ENCODE data around the gene EMID1. TPM values are rescaled to one million over a fixed set of nuclear protein-coding genes. Genes with fewer than 3 reads are reported as not detected.

EMID1 gene
- total and polyA plus RNA-seq, 8 donors, result 10.5 to 110 (median 85.9) TPM

- Histone ChIP-seq H3K27me3 (peaks cover 7 to 47% of the 10 kb centered on the region in 2 donors), H3K4me1 (peaks cover 47 to 78% of the 10 kb centered on the region in 2 donors), H3K9me3 (no peaks in the 10 kb centered on the region), H3K4me3 (peak overlapping the region in 1 of 2 donors; percentile 74), H3K27ac (peak overlapping the region; percentile 39 to 83), H3K36me3 (peaks cover 0 to 11% of the 10 kb centered on the region in 2 donors)
- intact Hi-C loops (cut with DNase I), result no loop called here
- DNase-seq (peak in 1 of 4 donors; percentile 75), ATAC-seq (no peak)
- no peak for TF ChIP-seq CTCF (IDR thresholded peaks at IDR 0.05)
These were observed 103.1 kb downstream of the EMID1 start for GRCh38 chr22:29308791-29309262.

Other genes with a start within 250 kb of the EMID1 start
- gene C22orf31, start 144.1 kb upstream of the EMID1 start, total RNA-seq, result under 1 TPM in 1 of 2 donors, not detected in 1; 0.29 TPM
- 1 to 10 TPM in 4 of 6 donors, under 1 TPM in 2; 0.65 to 1.6 (median 1.1) TPM for gene C22orf31, start 144.1 kb upstream of the EMID1 start, polyA plus RNA-seq (ENCODE audit: insufficient read length in 6 of 6)
- gene KREMEN1, start 132.9 kb upstream of the EMID1 start, total RNA-seq, result 10 to 100 TPM; 24.6 to 42.3 TPM
- 10 to 100 TPM; 27.1 to 49.7 (median 33.6) TPM for gene KREMEN1, start 132.9 kb upstream of the EMID1 start, polyA plus RNA-seq (ENCODE audit: insufficient read length in 6 of 6)
- 10 to 100 TPM; 24.1 to 34.7 TPM for gene RHBDD3, start 62.1 kb downstream of the EMID1 start, total RNA-seq
- 10 to 100 TPM; 27.6 to 41.8 (median 31.8) TPM for gene RHBDD3, start 62.1 kb downstream of the EMID1 start, polyA plus RNA-seq (ENCODE audit: insufficient read length in 6 of 6)
- 100 to 1,000 TPM; 125 to 189 TPM for gene EWSR1, start 62.4 kb downstream of the EMID1 start, total RNA-seq
- 100 to 1,000 TPM; 328 to 352 (median 341) TPM for gene EWSR1, start 62.4 kb downstream of the EMID1 start, polyA plus RNA-seq (ENCODE audit: insufficient read length in 6 of 6)
- 10 to 100 TPM; 30.6 to 32.6 TPM for gene GAS2L1, start 100.8 kb downstream of the EMID1 start, total RNA-seq
- gene GAS2L1, start 100.8 kb downstream of the EMID1 start, polyA plus RNA-seq (ENCODE audit: insufficient read length in 6 of 6), result 10 to 100 TPM in 1 of 6 donors, 1 to 10 TPM in 5; 5.3 to 10.6 (median 8.3) TPM
- gene RASL10A, start 109.8 kb downstream of the EMID1 start, total RNA-seq, result 1 to 10 TPM in 1 of 2 donors, under 1 TPM in 1; 0.96 to 1.8 TPM
- gene RASL10A, start 109.8 kb downstream of the EMID1 start, polyA plus RNA-seq (ENCODE audit: insufficient read length in 6 of 6), result under 1 TPM in 5 of 6 donors, not detected in 1; 0.21 to 0.54 (median 0.36) TPM
- gene AP1B1, start 182.7 kb downstream of the EMID1 start, total RNA-seq, result 10 to 100 TPM; 71.6 to 99.1 TPM
- 10 to 100 TPM; 32.5 to 37.9 (median 34.8) TPM for gene AP1B1, start 182.7 kb downstream of the EMID1 start, polyA plus RNA-seq (ENCODE audit: insufficient read length in 6 of 6)
- not detected for gene RFPL1, start 232.7 kb downstream of the EMID1 start, total RNA-seq
- under 1 TPM in 5 of 6 donors, not detected in 1; 0.20 to 0.99 (median 0.47) TPM for gene RFPL1, start 232.7 kb downstream of the EMID1 start, polyA plus RNA-seq (ENCODE audit: insufficient read length in 6 of 6)